ENCODE measurements around the gene KBTBD13.
"Not testable (repeated sequence)": the region's sequence is repeated elsewhere in the genome, so short reads cannot be mapped to it uniquely, and the experiment has no call there.

KBTBD13 gene

DNA sequence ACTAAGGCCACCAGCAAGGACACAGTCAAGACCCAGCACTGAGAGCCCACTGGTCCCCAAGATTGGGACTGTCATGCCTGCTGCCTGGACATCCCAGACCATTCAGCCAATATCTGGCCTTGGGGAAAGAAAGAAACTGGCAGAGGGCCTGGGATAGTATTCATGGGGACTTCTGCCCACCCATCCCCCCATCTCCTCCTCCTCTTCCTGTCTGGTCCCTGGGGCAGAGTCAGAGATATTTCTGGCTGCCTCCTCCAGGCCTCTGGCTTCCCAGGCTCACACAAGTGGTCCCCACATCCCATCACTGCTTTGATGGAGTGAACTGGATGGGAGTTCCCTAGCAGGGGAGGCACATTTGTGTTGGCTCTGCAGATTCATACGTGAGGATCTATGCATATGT lies 4.5 kb upstream of the KBTBD13 start:
- DNase-seq: no peak

DNA sequence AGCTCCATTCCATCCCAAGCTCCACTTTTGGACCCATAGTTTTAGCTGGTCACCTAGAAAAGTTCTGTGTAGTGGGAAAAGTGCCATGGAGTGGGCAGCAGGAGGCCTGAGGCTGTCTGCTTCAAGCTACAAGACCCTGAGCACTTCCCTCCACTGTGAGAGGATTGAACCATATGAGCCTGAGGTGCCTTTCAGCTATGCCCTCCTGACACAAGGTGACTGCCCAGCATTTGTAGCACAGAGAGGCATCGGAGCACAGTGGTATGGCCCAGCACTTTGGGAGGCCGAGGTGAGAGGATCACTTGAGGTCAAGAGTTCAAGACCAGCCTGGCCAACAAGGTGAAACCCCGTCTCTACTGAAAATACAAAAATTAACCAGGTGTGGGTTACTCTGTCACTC lies 3.9 kb upstream of the KBTBD13 start:
- no peak for DNase-seq

DNA sequence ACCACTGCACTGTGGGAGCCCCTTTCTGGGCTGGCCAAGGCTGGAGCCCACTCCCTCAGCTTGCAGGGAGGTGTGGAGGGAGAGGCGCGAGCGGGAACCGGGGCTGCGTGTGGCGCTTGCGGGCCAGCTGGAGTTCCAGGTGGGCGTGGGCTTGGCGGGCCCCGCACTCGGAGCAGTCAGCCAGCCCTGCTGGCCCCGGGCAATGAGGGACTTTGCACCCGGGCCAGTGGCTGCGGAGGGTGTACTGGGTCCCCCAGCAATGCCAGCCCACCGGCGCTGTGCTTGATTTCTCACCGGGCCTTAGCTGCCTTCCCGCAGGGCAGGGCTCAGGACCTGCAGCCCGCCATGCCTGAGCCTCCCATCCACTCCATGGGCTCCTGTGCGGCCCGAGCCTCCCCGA lies 1.6 kb upstream of the KBTBD13 start:
- not testable (repeated sequence) for DNase-seq

DNA sequence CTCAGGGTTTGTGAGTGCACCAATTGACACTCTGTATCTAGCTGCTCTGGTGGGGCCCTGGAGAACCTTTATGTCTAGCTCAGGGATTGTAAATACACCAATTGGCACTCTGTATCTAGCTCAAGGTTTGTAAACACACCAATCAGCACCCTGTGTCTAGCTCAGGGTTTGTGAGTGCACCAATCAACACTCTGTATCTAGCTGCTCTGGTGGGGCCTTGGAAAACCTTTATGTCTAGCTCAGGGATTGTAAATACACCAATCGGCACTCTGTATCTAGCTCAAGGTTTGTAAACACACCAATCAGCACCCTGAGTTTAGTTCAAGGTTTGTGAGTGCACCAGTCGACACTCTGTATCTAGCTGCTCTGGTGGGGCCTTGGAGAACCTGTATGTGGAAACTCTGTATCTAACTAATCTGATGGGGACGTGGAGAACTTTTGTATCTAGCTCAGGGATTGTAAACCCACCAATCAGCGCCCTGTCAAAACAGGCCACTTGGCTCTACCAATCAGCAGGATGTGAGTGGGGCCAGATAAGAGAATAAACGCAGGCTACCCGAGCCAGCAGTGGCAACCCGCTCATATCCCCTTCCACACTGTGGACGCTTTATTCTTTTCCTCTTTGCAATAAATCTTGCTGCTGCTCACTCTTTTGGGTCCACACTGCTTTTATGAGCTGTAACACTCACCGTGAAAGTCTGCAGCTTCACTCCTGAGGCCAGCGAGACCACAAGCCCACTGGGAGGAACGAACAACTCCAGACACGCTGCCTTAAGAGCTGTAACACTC lies 745 bp upstream of the KBTBD13 start:
- not testable (repeated sequence) for DNase-seq

DNA sequence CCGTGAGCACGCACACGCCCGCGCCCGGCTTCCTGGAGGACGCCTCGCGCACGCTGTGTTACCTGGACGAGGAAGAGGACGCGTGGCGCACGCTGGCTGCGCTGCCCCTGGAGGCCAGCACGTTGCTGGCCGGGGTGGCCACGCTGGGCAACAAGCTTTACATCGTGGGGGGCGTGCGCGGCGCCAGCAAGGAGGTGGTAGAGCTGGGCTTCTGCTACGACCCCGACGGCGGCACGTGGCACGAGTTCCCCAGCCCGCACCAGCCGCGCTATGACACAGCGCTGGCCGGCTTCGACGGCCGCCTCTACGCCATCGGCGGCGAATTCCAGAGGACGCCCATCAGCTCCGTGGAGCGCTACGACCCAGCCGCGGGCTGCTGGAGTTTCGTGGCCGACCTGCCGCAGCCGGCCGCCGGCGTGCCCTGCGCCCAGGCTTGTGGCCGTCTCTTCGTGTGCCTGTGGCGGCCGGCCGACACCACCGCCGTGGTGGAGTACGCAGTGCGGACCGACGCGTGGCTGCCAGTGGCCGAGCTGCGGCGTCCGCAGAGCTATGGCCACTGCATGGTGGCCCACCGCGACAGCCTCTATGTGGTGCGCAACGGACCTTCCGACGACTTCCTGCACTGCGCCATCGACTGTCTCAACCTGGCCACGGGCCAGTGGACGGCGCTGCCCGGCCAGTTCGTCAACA lies 890 bp downstream of the KBTBD13 start:
- no peak for DNase-seq

- DNase-seq: no peak
Observed at GRCh38 chr15:65077981-65078352, 1.4 kb downstream of the KBTBD13 start.

- no peak for DNase-seq
Observed at GRCh38 chr15:65079580-65079979, 3.0 kb downstream of the KBTBD13 start.

GRCh38 chr15:65081270-65081669 lies 4.7 kb downstream of the KBTBD13 start:
- DNase-seq: no peak

DNA sequence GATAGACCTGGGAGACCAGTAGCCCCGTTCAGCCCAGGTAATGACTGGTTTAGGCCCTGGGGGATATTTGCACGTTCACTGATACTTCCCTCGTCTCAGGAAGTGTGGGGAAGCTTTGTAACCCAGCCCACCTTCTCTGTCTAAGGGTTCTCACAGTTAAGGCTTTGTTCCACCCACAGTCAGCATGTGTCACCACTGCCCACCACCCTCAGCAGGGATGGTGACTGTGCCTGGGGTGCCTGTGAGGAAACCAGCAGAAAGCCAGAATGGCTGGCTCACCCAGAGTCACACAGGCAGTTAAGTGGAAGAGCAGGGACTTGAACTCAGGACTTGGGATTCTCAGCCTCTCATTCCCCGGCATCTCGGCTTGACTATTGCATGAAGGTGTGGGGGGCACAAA lies 5.2 kb downstream of the KBTBD13 start:
- DNase-seq: no peak

GRCh38 chr15:65082303-65082953 lies 5.9 kb downstream of the KBTBD13 start:
- no peak for DNase-seq

- no peak for DNase-seq
Observed at GRCh38 chr15:65083262-65083701, 6.7 kb downstream of the KBTBD13 start.

- no peak for DNase-seq
Observed at GRCh38 chr15:65084500-65085206, 8.1 kb downstream of the KBTBD13 start.

- DNase-seq: no peak
Observed at GRCh38 chr15:65085207-65085753, 8.7 kb downstream of the KBTBD13 start.

DNA sequence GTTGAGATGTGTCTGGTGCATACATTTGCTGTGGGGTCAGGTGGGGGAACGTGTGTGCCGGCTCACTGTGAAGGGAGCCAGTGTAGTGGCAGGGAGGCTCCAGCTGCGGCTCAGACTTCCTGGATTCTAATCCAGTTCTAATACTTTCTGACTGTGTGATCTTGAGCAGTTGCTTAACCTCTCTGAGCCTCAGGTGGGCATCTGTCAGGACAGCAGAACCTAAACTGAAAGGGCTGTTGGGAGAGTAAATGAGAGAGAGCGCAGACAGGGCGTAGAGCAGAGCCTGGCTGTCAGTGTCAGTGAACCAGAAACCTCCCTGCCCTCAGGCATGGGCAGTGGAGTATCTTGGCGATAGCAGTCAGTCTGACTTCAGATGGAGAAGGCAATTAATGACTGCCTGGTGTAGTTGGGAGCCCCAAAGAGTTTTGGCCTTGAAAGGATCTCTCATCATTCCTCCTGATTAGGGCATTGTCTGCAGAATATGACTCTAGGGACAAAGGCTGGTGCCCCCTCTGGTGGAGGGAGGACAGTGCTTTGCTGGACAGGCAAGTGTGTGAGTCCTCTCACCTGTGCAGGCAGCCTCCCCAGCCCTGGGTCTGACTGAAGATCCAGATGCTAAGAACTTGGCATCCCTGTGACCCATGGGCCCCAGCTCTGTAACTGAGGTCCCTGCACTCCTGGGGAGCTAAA lies 9.6 kb downstream of the KBTBD13 start:
- DNase-seq: no peak

DNA sequence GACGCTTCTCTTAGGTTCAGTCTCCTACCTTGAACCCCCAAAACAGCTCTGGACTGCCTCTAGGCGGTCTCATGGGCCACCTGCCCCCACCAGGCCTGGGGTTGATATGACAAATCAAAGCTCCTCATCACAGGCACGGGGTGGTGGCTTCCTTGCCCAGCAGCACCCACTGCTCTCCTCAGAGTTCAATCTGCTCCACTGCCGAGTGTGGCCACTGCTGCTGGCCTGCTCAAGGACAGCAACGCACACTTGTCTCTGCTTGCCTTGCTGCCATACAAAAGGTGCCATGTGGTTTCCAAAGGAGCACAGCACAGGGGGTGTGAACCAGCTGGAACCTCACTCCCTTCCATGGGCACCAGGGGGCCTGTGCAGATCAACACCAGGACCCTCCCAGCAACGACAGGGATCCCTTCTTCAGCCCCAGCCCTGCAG lies 10.2 kb downstream of the KBTBD13 start:
- DNase-seq: peak; percentile 2

DNA sequence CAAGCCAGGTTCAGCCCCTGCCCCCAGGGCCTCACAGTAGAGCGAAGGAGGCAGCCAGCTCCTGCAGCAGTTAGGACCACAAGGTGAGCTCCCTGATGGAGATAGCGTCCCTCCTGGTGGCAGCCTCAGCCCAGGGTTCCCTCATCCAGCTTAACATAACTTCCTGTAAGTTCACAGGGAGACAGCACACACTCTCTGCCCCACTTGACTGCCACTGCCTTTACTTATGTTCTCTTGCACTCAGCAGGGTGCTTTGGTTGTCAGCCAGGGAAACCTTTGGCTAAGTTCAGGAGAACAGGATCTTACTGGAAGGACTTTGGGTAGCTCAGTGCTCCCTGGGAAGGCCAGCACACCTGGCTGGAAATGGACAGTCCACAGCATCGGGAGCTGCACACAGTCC lies 10.9 kb downstream of the KBTBD13 start:
- no peak for DNase-seq

- no peak for DNase-seq
Observed at GRCh38 chr15:65087873-65088642, 11.5 kb downstream of the KBTBD13 start.

GRCh38 chr15:65088643-65089021 lies 12.1 kb downstream of the KBTBD13 start:
- no peak for DNase-seq

GRCh38 chr15:65089206-65089824 lies 12.8 kb downstream of the KBTBD13 start:
- DNase-seq: no peak

- no peak for DNase-seq
Observed at GRCh38 chr15:65091946-65092770, 15.6 kb downstream of the KBTBD13 start.
